PC-3 (cell line): ENCODE data around the gene TMED9. TPM values are rescaled to one million over a fixed set of nuclear protein-coding genes. Genes with fewer than 3 reads are reported as not detected.

Experiments
- ATAC-seq: fragments of 200-7000 bp; cut with Tn5 transposase; 2 replicates; pipeline ENCODE4 v1.9.1; 2020; ENCODE audit warnings: mild to moderate bottlenecking, moderate library complexity
- BruUV-seq: library from RNA; stranded (reverse); fragments of 400-500 nt; replicated peaks from 2 replicates; lab custom pipeline; 2021; lab: Mats Ljungman, UMichigan
- CTCF ChIA-PET: fragments of 300-600 bp; sonication (Branson Sonifier 250); formaldehyde crosslinking; loops from one replicate; lab custom pipeline; 2022; ENCODE audit warnings: antibody characterized with exemption; lab: Charles Lee
- POLR2A ChIA-PET: fragments of 300-600 bp; sonication (Branson Sonifier 250); formaldehyde crosslinking; loops from one replicate; lab custom pipeline; 2022; ENCODE audit warnings: antibody characterized with exemption; ENCODE audit not compliant: unreplicated experiment; lab: Charles Lee
- DNase-seq: peaks from one replicate; pipeline ENCODE4 v3.0.0-alpha.2; 2015
- H2AFZ ChIP-seq: fragments of 300-600 bp; sonication (generic); 2 replicates; pipeline ENCODE4 v1.6.0; 2016; ENCODE audit warnings: antibody characterized with exemption, low read length
- H3F3A ChIP-seq: fragments of 300-600 bp; sonication (generic); one replicate; pipeline ENCODE4 v1.6.0; 2017; ENCODE audit warnings: antibody characterized with exemption, low read length, control low read depth, mild to moderate bottlenecking; ENCODE audit not compliant: unreplicated experiment
- H3K27ac ChIP-seq: fragments of 300-600 bp; sonication (generic); 2 replicates; pipeline ENCODE4 v1.5.1; 2016; ENCODE audit warnings: mild to moderate bottlenecking, low read length
- H3K27me3 ChIP-seq: fragments of 300-600 bp; sonication (generic); 2 replicates; pipeline ENCODE4 v1.6.1; 2016; ENCODE audit warnings: low read length, mixed read lengths
- H3K36me3 ChIP-seq: fragments of 300-600 bp; sonication (generic); 2 replicates; pipeline ENCODE4 v1.6.1; 2016; ENCODE audit warnings: low read depth, mixed run types, low read length, mixed read lengths
- H3K4me1 ChIP-seq: fragments of 300-600 bp; sonication (generic); 2 replicates; pipeline ENCODE4 v1.5.1; 2016; ENCODE audit warnings: low read length; ENCODE audit not compliant: insufficient read depth
- H3K4me2 ChIP-seq: fragments of 300-600 bp; sonication (generic); 2 replicates; pipeline ENCODE4 v1.6.0; 2016; ENCODE audit warnings: low read length
- H3K4me3 ChIP-seq: fragments of 300-600 bp; sonication (generic); 2 replicates; pipeline ENCODE4 v1.5.1; 2016; ENCODE audit warnings: mild to moderate bottlenecking, low read length, mixed read lengths
- H3K79me2 ChIP-seq: fragments of 300-600 bp; sonication (generic); 2 replicates; pipeline ENCODE4 v1.6.1; 2017; ENCODE audit warnings: low read length, mixed read lengths
- H3K9ac ChIP-seq: fragments of 300-600 bp; sonication (generic); 2 replicates; pipeline ENCODE4 v1.6.0; 2016; ENCODE audit warnings: mild to moderate bottlenecking, low read length
- H3K9me2 ChIP-seq: fragments of 300-600 bp; sonication (generic); replicated peaks from 2 replicates; pipeline ENCODE4 v1.6.1; 2016; ENCODE audit warnings: mixed run types, low read length, mixed read lengths
- H3K9me3 ChIP-seq: fragments of 300-600 bp; sonication (generic); 2 replicates; pipeline ENCODE4 v1.6.1; 2016; ENCODE audit warnings: low read length, mixed read lengths
- H4K20me1 ChIP-seq: fragments of 300-600 bp; sonication (generic); 2 replicates; pipeline ENCODE4 v1.6.1; 2016; ENCODE audit warnings: low read length, mixed read lengths
- EZH2 ChIP-seq: fragments of 300-600 bp; sonication (generic); IDR thresholded peaks from one replicate; pipeline ENCODE4 v1.6.1; 2017; ENCODE audit warnings: antibody characterized with exemption, mild to moderate bottlenecking, low read length; ENCODE audit not compliant: unreplicated experiment
- EZH2phosphoT487 ChIP-seq: fragments of 300-600 bp; sonication (generic); IDR thresholded peaks from 2 replicates; pipeline ENCODE4 v1.6.1; 2018; ENCODE audit warnings: mild to moderate bottlenecking, antibody characterized with exemption, low read length, borderline replicate concordance
- intact Hi-C: fragments of 100-400 bp; cut with micrococcal nuclease; formaldehyde crosslinking; loops from 2 replicates; pipeline ENCODE4 v1.9.0; 2023
- total RNA-seq: library from RNA; depleted of rRNA; stranded (reverse); fragments of >200 nt; gene quantifications from 2 replicates; pipeline ENCODE4 v1.2.3, GENCODE V29; 2014
- TF ChIP-seq, protein P1 (sequence below): fragments of 300-600 bp; sonication (generic); conservative IDR thresholded peaks from 2 replicates; pipeline ENCODE4 v1.5.1; 2017; ENCODE audit warnings: antibody characterized with exemption, low read depth, mild to moderate bottlenecking, low read length

Gene TMED9
- total RNA-seq, 1 experiment from 2014 or later = 217 TPM

DNA sequence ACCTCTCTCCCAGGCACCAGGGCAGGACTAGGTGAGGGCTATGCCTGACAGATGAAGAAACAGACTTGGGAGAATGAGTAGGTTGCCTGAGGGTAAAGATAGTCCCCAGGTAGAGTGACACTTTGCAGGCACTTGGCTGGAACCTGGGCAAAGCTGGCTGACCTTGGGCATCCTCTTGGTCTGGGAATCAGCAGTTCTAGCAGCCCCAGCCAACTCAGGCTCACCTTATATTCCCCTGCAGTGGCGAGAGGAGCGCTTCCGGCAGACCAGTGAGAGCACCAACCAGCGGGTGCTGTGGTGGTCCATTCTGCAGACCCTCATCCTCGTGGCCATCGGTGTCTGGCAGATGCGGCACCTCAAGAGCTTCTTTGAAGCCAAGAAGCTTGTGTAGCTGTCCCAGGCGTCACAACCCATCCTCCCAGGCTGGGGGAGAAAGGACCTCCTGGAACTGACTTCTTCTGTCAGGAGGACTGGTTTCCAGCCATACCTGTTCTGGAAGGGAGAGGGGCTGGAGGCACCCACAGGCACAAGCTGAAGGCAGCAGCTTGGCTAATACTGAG is 3.1 kb downstream of the TMED9 start:
- H3K4me3 ChIP-seq = no peak overlapping the region
- H2AFZ ChIP-seq = no peak overlapping the region
- H3K4me2 ChIP-seq = no peak overlapping the region
- no peak for ATAC-seq
- CTCF ChIA-PET = no interaction called here
- H3K27me3 ChIP-seq = peaks cover 4% of the 10 kb centered on the region; the same call in 1 of the 2 replicates
- no peaks in the 10 kb centered on the region for H3F3A ChIP-seq
- H3K9me2 ChIP-seq = no peaks in the 10 kb centered on the region
- peaks cover 36% of the 10 kb centered on the region for H3K36me3 ChIP-seq
- POLR2A ChIA-PET = no interaction called here
- H3K27ac ChIP-seq = no peak overlapping the region
- intact Hi-C loops = no loop called here
- TF ChIP-seq, protein P1, sequence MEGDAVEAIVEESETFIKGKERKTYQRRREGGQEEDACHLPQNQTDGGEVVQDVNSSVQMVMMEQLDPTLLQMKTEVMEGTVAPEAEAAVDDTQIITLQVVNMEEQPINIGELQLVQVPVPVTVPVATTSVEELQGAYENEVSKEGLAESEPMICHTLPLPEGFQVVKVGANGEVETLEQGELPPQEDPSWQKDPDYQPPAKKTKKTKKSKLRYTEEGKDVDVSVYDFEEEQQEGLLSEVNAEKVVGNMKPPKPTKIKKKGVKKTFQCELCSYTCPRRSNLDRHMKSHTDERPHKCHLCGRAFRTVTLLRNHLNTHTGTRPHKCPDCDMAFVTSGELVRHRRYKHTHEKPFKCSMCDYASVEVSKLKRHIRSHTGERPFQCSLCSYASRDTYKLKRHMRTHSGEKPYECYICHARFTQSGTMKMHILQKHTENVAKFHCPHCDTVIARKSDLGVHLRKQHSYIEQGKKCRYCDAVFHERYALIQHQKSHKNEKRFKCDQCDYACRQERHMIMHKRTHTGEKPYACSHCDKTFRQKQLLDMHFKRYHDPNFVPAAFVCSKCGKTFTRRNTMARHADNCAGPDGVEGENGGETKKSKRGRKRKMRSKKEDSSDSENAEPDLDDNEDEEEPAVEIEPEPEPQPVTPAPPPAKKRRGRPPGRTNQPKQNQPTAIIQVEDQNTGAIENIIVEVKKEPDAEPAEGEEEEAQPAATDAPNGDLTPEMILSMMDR = no peak
- TF ChIP-seq EZH2 (no peak), EZH2phosphoT487 (no peak)
- H3K79me2 ChIP-seq = peaks cover 22% of the 10 kb centered on the region
- DNase-seq = no peak
- no peaks in the 10 kb centered on the region for H3K9me3 ChIP-seq
- 0 out of 2 replicates have a peak, but pooled peaks cover 7% of the 10 kb centered on the region for H4K20me1 ChIP-seq
- H3K4me1 ChIP-seq = peaks cover 17% of the 10 kb centered on the region
- H3K9ac ChIP-seq = no peak overlapping the region
- no TSS peak for BruUV-seq

DNA sequence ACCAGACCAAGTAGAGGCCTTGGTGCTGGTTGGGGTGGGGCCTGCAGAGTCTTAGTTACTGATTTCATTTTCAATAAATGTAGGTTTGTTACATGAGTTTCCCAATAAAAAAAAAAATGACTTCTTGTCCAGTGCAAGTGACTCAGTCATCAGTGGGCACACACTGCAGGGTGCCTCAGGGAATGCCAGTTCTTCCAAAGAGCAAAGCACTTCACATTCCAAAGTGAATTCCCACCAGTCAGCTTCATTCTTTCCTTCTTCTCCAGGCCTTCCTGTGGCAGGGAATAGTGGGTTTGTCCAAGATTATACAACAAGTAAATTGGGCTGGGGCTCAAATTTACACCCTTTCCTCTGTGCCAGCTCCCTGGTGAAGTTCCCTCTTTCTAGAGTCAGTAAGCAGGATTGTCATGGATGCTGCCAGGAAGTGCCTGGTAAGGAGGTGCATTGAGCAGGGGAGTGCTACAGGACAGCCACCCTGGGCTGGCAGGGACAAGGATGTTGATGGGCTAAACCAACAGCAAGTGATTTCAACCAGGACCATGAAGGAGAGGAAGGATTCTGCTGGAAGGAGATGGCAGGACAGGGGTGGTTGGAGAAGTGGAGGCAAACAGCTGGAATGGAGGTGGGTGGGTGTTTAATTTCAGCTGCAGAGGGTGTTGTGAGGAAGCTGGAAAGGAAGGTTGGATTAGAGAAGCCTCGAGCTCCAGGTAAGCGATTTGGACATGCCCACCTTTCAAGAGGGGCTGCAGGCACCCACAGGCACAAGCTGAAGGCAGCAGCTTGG is 4.2 kb downstream of the TMED9 start:
- no peaks in the 10 kb centered on the region for H3K9me3 ChIP-seq
- no peaks in the 10 kb centered on the region for H3K27me3 ChIP-seq
- no peak overlapping the region for H3K4me2 ChIP-seq
- TF ChIP-seq EZH2phosphoT487 (no peak), EZH2 (no peak)
- TF ChIP-seq, protein P1 = no peak
- no peak for DNase-seq
- H3K79me2 ChIP-seq = peaks cover 33% of the 10 kb centered on the region
- intact Hi-C loops = no loop called here
- no peak for ATAC-seq
- H3K27ac ChIP-seq = no peak overlapping the region
- BruUV-seq = no TSS peak
- POLR2A ChIA-PET = no interaction called here
- 0 out of 2 replicates have a peak, but pooled peaks cover 7% of the 10 kb centered on the region for H4K20me1 ChIP-seq
- no peaks in the 10 kb centered on the region for H3F3A ChIP-seq
- CTCF ChIA-PET = no interaction called here
- H3K4me1 ChIP-seq = peaks cover 23% of the 10 kb centered on the region
- peaks cover 36% of the 10 kb centered on the region for H3K36me3 ChIP-seq
- no peak overlapping the region for H3K9ac ChIP-seq
- H3K9me2 ChIP-seq = no peaks in the 10 kb centered on the region
- no peak overlapping the region for H2AFZ ChIP-seq
- H3K4me3 ChIP-seq = no peak overlapping the region

DNA sequence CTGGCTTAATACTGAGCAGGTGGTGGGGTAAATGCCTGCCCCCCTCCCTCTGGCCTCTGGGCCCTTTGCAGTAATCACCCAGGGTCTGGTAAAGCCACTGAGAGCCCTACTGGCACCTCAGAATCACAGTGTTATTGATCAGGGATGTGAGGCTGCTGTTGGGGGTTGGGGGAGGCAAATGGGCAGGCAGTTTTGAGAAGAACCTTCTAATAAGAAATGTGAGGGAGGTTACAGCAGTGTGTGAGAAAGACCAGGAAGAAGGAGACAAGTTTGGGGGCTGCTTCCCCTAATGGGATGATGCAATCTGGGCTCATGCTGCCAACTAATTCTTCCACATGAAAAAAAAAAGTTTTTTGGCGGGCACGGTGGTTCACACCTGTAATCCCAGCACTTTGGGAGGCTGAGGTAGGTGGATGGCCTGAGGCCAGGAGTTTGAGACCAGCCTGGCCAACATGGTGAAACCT is 4.8 kb downstream of the TMED9 start:
- ATAC-seq = no peak
- BruUV-seq = no TSS peak
- Histone ChIP-seq H2AFZ (no peak overlapping the region), H3K4me1 (peaks cover 18% of the 10 kb centered on the region), H3K79me2 (peaks cover 37% of the 10 kb centered on the region), H3K4me3 (no peak overlapping the region), H4K20me1 (0 out of 2 replicates have a peak, but pooled peaks cover 7% of the 10 kb centered on the region), H3F3A (no peaks in the 10 kb centered on the region), H3K27ac (no peak overlapping the region), H3K36me3 (peaks cover 36% of the 10 kb centered on the region), H3K27me3 (no peaks in the 10 kb centered on the region), H3K4me2 (no peak overlapping the region), H3K9ac (no peak overlapping the region), H3K9me3 (no peaks in the 10 kb centered on the region), H3K9me2 (no peaks in the 10 kb centered on the region)
- intact Hi-C loops = no loop called here
- POLR2A ChIA-PET = no interaction called here
- DNase-seq = no peak
- no peak for TF ChIP-seq EZH2
- CTCF ChIA-PET = no interaction called here
